GM21619 (cell line): ENCODE data around the gene MDP1.

Source experiments
- ATAC-seq: cut with Tn5 transposase; IDR thresholded peaks from one replicate; pipeline ENCODE4 v1.9.1; 2021; ENCODE audit not compliant: unreplicated experiment

MDP1 gene

DNA sequence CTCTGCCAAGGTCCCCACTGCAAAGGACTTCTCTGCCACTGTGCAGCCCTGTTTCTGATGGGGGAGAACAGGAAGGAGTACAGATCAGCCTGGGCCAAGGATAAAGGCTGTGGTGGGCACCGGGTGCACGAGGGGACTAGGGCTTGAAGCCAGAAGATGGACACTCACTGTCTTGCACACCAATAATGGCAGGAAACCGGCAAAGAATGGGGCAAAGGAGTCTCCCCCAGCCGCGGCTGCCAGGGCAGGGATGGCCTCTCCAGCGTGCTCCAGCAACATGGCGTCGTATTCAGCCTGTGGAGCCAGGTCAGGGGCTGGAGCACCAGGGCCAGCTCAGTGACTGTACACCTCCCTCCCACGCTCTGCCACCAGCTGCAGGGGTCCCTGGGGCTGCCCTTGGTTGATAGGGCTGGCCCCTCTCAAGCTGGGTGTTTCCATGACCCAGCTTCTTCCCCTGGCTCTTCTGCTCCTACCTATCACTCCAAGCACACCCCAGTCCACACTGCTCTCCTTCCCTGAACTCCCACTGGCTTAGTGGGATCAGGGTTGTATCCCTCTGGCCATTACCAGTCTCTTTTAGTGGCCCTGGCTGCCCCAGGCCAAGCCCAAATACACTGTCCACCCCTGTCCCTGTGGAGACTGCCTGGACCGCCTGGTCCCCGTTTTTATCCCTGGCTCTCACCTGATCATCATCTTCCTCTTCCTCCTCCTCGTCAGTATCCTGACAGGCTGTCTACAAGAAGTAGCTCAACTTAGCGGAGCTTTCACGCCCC lies 33.6 kb downstream of the MDP1 start:
- ATAC-seq: no peak

DNA sequence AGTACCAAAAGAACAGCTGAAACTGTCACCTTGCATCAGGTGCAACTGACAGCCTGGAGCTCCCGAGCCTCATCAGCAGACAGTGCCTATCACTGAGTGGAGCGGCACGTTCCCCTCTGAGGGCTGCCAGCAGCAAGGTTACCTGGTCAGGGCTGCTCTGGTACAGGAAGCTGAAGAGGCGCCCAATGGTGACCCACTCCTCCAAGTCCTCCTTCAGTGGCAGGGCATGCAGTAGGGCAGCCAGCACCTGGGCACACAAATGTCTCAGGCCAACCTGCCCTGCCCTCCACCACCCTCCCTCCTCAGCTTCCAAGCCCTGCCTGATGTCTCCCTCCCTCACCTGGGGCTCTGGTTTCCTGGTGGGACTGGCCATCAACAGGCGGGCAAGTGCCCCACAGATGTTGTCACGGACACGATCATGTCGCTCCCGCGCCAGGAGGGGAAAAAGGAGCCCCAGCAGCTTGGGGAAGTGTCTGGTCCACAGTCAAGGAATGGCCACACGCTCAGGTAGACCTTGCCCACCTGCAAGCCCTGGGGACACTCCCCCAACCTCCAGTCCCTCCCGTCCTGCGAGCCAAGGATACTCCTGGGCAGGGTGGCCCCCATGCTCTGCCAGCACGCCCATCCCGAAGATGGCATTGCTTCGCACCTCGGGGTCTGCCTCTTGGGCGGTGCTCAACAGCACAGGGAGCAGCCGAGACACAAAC lies 34.3 kb downstream of the MDP1 start:
- ATAC-seq: no peak

GRCh38 chr14:24179961-24180796 lies 35.7 kb downstream of the MDP1 start:
- ATAC-seq: no peak

- no peak for ATAC-seq
Measured at GRCh38 chr14:24179294-24179960, 36.4 kb downstream of the MDP1 start.

DNA sequence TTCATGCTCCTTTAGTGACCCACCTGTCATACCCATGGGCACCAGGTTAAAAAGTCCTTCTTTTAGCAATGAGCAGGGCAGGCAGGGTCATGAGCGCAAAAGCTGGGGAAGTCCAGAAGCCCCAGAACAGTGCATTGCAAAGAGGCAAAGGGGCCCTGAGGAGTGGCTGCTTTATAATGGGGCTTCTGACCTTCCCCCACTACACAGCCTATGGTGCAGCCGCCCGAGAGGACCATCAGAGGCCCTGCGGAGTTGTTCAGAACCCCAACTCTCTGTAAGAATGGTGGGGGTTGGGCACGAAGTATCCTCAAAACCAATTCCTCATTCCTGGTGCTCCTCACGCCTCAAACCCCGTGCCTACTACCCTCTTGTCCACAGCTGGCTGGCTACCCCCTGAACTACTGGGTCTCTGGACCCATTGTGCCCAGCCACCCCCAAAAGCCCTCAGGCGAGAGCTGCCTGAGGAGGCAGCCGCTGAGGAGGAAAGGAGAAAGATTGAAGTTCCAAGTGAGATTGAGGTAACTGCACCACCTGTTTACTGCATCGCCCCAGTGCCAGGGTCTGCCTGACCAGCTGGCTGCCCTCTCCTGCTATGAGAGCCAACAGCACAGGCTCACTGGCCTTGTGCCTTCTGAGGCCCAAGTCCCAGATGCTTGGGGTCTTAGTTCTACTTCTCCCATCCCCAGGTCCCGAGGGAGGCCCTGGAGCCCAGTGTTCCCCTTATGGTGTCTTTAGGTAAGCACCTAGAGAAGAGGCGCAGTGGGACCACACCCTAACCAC lies 37.3 kb downstream of the MDP1 start:
- no peak for ATAC-seq

DNA sequence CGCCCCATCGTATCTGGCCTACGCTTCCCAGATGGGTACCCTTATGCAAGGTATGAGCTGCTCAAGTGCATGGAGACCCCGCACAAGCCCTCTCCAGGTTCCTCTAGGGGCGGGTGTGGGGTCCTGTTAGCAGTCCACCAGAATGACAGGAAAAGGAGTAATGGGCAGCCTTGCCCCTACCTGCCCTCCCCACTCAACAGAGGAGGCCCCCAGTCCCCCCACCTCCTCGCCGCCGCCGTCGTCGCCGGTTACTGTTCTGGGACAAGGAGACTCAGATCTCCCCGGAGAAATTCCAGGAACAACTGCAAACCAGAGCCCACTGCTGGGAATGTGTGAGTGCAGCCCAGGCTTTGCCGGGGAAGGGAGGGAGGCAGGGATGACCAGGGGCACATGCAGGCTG lies 38.0 kb downstream of the MDP1 start:
- ATAC-seq: no peak

DNA sequence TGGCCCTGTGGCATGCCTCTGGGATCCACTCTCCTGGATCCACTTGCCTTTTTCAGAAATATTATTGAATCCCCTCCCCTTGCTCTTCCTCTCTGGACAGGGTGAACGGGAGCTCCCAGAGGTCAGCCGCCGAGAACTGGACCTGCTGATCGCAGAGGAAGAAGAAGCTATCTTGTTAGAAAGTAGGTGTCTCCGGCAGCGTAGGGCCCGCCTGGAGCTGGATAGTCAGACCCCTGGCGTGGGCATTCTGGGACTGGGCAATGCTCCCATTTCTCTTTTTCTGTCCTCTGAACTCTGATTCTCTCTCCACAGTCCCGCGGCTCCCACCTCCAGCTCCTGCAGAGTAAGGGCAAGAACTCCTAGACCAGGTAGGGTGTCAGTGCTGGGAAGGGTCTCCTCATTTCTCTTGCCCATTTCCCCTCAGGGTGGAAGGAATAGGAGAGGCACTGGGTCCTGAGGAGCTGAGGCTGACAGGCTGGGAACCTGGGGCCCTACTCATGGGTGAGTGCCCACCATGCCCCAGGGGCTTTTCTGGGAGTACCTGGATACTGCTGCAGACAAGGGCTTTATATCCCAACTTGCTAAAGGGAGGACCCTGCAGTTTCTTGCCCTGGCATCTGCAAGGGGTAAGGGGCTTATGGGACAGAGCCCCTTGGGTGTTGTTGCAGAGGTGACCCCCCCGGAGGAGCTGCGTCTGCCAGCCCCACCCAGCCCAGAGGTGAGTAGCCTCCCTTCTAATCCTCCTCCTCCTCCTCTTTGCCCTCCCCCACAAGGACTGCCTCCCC lies 38.6 kb downstream of the MDP1 start:
- ATAC-seq: no peak

- no peak for ATAC-seq
Measured at GRCh38 chr14:24176599-24176998, 39.3 kb downstream of the MDP1 start.

- ATAC-seq: no peak
Measured at GRCh38 chr14:24172871-24173281, 43.0 kb downstream of the MDP1 start.

GRCh38 chr14:24172261-24172860 lies 43.5 kb downstream of the MDP1 start:
- ATAC-seq: no peak

- peak; percentile 86 for ATAC-seq
Measured at GRCh38 chr14:24171422-24172260, 44.2 kb downstream of the MDP1 start, which contains the start of gene REC8. TSS of gene REC8 (plus strand) at chr14:24172080. CDS start at chr14:24172553, 473 bp downstream.

DNA sequence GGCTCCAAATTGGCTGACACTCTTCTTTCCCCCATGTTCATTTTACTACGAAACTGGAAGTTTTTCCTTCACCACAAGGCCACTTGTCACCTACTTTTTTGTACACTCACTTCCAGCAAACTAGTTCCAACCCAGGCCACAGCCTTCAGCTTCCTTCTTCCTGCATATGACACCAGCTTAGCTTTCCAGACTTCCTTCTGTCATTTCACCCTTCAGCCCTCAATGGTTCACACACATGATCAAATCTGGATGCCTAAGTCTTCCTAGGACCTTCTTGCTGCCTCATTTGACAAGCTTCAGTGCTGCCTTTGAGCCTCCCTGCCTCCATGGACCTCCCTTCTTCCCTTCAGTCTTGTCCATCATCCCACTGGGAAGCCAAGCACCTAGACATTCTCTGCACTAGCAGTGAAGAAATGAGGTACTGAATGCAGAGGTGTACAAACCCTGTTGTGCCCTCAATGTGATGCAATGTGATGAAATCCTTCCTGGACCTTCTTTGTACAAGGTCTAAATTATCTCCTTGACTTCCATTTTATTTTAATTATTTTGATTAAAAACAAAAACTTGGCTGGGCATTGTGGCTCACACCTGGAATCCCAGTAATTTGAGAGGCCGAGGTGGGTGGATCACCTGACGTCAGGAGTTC lies 48.3 kb downstream of the MDP1 start:
- no peak for ATAC-seq

GRCh38 chr14:24165785-24166184 lies 50.1 kb downstream of the MDP1 start:
- no peak for ATAC-seq

GRCh38 chr14:24164518-24164991 lies 51.3 kb downstream of the MDP1 start:
- ATAC-seq: no peak
